GM12891 (cell line): ENCODE measurements around the gene PSMC3IP.

Experiments used
- DNase-seq: peaks from one replicate; pipeline ENCODE4 v3.0.0; 2011; ENCODE audit warnings: low spot score; ENCODE audit not compliant: insufficient read length
- FAIRE-seq: peaks from 2 replicates; lab custom pipeline; 2011; peaks lifted over from hg19 to GRCh38; lab: Jason Lieb, UNC
- PAX5 ChIP-seq: IDR thresholded peaks from 2 replicates; pipeline ENCODE4 v1.6.1; 2011; ENCODE audit warnings: low read length, moderate library complexity, mild to moderate bottlenecking; ENCODE audit not compliant: insufficient read depth, severe bottlenecking
- POLR2A ChIP-seq: IDR thresholded peaks from 2 replicates; pipeline ENCODE4 v1.6.1; 2011; ENCODE audit warnings: low read depth, low read length, control low read depth
- POLR2AphosphoS5 ChIP-seq: IDR thresholded peaks from 2 replicates; pipeline ENCODE4 v1.6.1; 2011; ENCODE audit warnings: low read depth, low read length, control low read depth
- POU2F2 ChIP-seq: IDR thresholded peaks from 2 replicates; pipeline ENCODE4 v1.6.1; 2011; ENCODE audit warnings: low read depth, mild to moderate bottlenecking, control low read depth, low read length, moderate library complexity
- SPI1 ChIP-seq: IDR thresholded peaks from 2 replicates; pipeline ENCODE4 v1.6.1; 2011; ENCODE audit warnings: low read depth, low read length, control low read depth
- TAF1 ChIP-seq: IDR thresholded peaks from 2 replicates; pipeline ENCODE4 v1.6.1; 2011; ENCODE audit warnings: low read depth, low read length, control low read depth

PSMC3IP gene

DNA sequence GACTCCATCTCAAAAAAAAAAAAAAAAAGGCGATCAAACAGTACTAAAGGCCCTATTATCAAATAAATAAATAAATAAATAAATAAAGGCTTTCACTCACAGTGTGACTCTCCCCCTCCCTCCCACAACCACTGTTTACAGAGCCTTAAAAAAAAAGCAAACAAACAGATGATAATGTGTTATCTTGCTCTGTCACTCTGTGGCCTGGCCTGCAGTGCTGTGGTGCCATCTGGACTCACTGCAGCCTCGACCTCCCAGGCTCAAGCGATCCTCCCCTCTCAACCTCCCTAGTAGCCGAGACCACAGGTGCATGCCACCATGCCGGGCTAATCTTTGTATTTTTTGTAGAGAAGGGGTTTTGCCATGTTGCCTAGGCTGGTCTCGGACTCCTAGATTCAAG, 49.6 kb downstream of the PSMC3IP start:
- FAIRE-seq (no peak), DNase-seq (no peak)
- TF ChIP-seq POLR2A: no peak
- TF ChIP-seq TAF1: no peak
- no peak for TF ChIP-seq POU2F2
- no peak for TF ChIP-seq PAX5
- no peak for TF ChIP-seq SPI1
- no peak for TF ChIP-seq POLR2AphosphoS5

DNA sequence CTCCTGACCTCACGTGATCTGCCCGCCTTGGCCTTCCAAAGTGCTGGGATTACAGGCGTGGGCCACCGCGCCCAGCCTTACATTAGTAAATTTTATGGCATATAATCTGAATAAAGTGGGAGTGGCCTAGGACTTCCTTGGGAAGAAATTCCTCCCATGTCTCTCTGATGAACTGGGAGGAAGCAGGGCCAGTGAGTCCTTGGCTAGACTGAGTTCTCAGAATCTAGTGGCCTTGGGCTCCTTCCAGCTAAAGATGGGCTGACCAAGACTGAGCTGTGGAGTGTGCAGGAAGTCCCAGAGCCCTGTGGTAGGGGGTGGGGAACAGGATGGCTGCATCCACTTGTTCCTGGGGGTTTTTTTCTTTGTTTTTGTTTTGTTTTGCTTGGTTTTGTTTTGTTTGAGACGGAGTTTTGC, 51.5 kb downstream of the PSMC3IP start:
- no peak for TF ChIP-seq POLR2A
- TF ChIP-seq SPI1: no peak
- no peak for TF ChIP-seq POU2F2
- no peak for TF ChIP-seq POLR2AphosphoS5
- TF ChIP-seq TAF1: no peak
- no peak for TF ChIP-seq PAX5
- DNase-seq (no peak), FAIRE-seq (no peak)

DNA sequence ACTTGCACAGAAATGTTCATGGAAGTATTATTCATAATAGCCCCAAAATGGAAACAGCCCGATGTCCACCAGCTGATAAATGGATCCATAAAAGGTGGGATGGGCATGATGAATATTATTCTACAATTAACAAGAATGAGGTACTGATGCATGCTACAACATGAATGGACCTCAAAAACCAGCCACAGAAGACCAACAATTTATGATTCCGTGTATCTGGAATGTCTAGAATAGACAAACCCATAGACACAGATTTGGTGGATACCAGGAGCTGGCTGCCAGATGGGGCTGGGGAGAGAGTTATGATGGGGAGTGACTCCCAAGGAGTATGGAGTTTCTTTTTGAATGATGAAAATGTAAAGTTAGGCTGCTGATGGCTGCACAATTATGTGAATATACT, 52.3 kb downstream of the PSMC3IP start:
- TF ChIP-seq POLR2A (no peak), PAX5 (no peak), SPI1 (no peak), POU2F2 (no peak), POLR2AphosphoS5 (no peak), TAF1 (no peak)
- FAIRE-seq (no peak), DNase-seq (no peak)

DNA sequence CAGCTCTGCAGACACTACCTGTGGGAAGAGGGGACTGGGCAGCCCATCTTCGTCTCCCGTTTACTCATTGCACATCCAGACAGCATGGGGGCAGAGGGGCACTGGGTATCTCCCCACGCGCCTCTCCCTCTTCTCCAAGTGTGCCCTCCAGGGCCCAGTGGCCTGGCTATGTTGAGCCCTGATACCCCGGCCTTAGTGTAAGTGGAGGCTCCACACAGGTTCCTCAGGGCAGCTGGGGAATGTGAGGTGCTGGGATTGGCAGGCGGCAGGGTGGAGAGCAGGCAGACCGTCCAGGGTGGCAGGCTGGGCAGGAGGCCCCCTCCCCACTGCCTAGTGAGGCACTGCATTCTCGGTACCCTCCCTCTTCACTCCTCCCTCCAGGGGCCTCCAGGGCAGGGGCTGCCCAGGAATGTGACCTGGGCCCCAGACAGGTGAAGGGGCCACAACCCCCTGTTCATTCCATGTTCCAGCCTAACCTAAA, 54.7 kb downstream of the PSMC3IP start:
- no peak for TF ChIP-seq TAF1
- TF ChIP-seq POU2F2: no peak
- TF ChIP-seq SPI1: no peak
- TF ChIP-seq POLR2A: no peak
- no peak for TF ChIP-seq POLR2AphosphoS5
- TF ChIP-seq PAX5: no peak
- DNase-seq (no peak), FAIRE-seq (no peak)
